GM19351 (cell line): Measurements from ENCODE around the gene C3orf20.

Experiments
- ATAC-seq: cut with Tn5 transposase; IDR thresholded peaks from one replicate; pipeline ENCODE4 v1.9.1; 2021; ENCODE audit warnings: mild to moderate bottlenecking, moderate library complexity; ENCODE audit not compliant: unreplicated experiment

The C3orf20 gene

DNA sequence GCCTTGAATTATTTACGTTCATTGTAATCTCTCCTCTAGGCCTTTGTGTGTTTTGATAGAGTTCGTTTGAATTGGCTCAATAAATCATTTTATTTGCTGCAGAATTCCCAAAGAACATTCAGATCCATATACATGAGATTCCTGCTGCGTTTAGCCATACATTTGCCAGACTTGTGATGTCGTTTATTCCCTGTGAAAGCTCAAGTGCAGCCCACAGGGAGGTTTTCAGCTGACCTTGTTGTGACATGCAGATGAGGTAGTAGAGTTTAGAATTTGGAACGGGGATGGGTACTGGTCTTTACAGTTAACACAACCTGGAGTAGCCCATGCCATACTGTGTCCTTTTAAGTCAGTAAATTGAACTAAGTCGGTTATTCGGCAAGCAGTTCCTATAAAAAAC, at the start of gene C3orf20:
C3orf20 (plus strand) TSS at position 301 of the 400 bp plus-strand sequence. CDS start 7,573 bp downstream, outside the sequence.
- no peak for ATAC-seq

DNA sequence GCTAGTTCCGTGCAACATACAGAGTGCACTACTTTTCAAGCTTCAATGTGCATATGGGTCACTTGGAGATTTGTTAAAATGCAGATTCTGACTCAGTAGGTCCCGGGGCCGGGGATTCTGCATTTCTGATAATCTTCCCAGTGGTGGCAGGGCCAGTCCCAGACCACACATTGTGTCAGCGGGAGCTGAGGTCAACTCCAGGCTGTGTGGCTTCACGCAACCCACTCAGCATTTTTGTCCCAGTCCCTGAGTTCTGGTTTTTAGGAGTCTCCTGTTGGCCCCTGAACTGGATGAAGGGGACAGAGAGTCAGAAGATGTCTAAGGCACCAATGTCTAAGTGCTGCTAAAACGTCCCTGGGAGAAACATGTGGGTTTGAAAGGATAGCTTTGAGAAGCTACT, 49.5 kb upstream of the C3orf20 start:
- ATAC-seq = no peak

DNA sequence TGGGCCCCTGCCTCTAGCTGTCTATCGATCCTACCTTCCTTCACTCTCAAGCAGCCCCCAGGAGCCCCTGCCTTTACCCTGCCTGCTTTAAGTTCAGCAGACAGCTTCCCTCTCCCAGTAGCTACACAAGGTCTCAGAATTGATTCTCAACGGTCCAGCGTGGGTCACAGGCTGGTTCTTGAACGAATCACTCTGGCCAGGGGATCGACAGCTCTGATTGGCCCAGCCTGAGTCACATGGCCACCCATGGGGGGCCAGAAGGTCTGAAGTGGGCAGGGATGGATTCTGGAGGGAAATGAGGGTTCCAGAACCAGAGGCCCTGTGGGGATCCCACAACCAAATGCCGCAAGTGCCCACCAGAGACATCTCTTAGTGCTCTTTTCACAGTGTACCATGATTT, 47.1 kb upstream of the C3orf20 start:
- no peak for ATAC-seq

DNA sequence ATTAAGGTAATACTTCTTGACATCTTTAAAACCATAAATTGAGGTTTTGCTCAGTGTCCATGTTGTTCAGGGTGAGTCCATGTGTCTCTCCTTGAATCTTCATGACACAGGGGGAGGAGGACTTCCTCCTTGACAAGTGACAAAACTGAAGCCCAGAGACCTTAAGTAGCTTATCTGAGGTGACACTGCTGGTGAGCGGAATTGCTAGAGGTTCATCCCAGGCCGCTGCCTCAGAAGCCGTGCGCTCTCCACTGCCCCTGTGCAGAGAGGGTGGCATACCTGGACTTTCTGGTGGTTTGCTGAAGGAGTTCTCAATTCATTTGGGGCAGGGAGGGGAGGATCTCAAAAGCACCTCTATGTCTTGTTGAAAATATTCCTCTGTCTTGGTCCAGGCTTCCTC, 46.5 kb upstream of the C3orf20 start:
- ATAC-seq = no peak

DNA sequence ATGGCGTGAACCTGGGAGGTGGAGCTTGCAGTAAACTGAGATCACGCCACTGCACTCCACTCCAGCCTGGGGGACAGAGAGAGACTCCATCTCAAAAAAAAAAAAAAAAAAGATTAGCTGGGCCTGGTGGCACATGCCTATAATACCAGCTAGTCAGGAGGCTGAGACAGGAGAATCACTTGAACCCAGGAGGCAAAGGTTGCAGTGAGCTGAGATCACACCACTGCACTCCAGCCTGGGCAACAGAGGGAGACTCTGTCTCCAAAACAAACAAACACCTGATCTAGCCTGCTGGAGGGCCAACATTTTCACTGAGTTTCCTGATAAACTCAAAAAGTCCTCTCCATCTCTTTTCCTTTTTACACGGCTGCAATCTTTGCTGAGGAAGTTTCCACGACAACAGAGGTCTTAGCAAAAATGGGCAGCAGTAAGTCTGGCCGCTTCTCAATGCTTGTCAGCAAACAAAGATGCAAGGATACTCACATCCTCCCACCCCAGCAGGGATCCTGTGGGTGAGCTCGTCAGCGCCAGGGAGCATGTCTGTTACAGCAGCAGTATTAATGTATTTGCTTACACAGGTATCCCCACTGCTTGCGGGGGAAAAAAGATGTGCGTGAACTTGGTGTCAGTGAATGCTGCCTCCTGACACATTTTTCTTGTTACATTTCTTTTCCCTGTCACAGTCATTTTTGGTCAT, 44.4 kb upstream of the C3orf20 start:
- no peak for ATAC-seq

DNA sequence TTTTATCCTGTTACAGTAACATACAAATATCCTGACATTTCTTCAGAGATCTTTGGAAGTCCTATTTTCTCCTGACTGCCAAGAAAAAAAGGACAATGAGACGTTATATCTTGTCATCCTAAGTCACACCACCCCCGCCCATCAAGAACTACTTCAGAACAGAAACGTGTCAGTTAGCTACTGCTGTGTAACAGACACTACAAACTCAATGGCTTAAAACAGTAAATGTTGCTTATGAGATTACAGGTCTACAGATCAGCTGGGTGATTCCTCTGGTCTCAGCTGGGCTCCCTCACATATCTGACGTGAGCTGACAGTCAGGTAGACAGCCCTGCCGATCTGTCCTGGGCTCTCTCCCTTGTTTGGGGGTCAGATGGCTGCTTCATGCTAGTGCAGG, 43.8 kb upstream of the C3orf20 start:
- ATAC-seq = no peak

DNA sequence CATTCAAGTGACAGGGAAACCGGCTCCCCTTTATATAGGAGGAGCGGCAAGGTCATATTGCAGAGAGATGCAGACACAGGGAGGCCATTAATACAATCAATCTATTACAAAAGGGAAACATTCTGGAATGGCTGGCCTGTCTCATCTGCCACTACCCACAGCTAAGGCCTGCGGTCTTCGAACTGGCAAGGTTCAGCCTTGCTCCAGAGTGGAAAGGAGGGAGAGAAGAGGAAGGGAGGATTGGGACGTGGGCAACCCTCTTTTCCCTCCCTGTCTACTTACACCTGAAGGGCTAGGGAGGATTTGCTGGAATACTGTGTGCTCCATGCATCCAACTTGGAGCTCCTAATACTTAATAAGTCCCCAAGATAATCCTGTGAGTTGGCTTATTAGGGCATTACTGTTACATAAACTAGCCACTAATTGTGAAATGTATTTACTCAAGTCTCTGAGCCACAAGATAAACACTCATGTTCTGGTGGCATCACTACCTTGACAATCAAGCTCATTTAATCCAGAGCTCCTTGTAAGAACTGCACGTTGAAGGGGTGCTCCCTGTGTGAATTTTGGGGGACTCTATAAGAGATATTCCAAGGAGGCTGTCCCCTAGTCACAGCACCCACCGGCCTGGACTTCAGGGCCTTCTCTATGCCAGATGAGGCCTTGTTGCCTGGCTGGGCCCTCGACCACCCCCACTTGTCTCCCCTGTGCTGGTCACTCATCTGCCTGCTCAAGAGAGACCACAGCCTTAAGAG, 43.1 kb upstream of the C3orf20 start:
- ATAC-seq = no peak

DNA sequence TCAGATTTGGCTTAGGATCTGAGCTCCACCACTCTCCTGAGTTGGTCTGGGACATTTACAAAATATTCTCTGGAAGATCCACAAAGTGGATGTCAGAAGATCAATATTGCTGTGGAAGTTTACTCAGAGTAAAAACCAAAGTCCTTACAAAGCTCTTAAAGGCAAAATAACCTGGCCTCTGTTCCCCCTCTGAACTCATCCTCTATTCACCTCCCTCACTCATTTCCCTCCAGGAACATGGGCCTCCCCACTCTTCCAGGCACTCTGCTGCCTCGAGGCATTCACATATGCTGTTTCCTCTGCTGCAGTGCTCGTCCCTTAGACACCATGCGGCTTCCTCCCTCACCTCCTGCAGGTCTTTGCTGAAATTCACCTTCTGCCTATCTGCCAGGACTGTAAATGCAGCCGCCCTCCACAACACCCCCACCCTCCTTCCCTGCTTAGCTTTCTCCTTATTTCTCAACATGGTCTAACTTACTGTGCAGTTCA, 42.5 kb upstream of the C3orf20 start:
- ATAC-seq = no peak

DNA sequence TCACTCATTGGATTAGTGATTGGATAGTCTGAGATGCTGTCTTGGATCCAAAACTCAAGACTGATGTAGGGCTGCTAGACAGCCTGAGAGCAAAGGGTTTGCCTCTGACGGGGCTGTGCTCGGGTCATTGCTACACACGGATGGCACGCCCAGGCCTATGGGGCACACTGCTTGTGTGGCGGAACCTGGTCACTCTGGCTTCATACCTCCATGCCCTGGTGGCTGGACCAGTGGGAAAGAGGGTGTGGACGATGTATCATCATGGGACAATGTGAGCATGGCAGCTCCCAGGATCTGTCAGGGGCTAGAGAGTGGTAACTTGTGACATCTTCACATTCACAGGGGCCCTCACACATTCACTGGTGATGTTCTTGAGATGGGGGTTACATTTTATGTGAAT, 41.5 kb upstream of the C3orf20 start:
- ATAC-seq = no peak

DNA sequence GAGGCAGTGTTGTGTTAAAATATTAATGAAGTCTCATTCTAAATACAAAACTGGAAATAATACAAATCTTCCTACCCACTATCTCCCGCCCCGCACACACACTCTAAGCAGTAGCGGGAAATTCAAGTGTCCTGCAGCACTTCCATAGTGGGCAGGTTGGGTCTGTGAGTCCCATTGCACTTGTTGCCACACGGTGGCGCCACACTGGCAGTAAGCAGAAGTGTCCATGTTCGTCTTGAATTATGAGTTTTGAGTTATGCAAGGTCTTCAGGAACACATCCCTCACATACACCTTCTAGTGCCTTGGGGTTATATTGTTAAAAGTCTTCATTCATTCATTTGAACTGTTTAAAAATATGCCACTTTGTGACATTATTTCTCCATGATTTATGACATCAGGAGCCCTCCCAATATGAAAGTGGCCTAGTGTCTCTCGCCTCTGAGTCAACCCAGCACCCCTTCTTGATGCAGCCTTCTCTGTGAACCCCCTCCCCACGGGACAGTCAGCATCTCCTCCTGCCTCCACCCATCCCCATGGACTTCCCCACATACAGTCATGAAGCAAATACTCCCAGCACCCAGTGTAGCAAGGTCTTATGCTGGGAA, 41.0 kb upstream of the C3orf20 start:
- ATAC-seq = no peak

DNA sequence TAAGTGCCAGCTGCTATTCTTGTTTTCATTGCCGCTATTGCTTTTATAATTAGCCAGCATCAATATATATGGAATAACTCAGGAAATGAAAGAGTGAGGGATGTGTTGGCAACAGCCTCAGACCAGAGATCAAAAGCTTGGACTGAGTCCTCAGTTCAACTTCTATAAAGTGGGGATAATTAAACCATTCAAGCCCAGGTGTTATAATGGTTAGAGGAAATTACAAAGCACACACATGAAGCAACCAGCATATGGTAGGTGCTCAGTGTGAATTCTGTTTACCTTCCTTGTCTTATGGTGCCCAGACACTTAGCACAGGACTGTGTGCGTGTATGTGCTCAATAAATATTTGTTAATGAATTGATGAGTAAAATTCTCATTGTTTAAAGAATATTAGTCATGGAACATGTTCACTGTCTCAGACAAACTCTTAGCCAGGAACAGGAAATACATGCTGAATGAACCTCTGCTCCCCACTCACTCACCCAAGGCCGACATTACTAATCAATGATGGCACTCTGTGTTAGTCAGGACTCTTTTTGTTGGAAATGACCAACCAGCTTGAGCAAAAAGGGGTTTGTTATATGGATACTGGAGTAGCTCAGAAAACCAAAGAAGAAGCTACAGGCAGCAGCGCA, 40.1 kb upstream of the C3orf20 start:
- no peak for ATAC-seq

DNA sequence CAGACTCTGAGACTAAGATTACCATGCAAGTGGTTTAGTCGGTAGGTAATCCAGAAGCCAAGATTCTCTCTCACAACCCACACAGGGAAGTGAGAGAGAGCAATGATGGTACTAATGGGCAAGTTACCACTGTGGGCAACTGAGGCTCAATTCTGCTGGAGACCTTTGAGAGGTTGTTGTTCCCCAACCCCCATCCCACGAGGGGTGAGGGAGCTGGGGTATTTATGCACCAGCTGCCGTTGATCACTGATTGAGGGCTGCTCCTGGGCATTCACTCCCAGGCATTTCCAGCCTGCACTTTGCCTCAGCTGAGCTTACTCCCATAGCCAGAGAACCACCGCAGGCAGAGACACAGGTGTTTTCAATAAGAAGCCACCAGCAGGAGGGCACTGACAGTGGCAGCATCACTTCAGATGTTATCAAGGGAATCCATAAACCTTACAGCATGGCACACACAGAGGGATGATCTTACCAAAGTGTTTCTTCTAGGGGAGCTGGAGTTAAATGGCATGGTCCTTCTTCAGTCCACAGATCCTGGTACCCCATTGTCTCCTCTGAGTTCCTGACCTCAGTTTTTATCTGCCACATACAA, 38.3 kb upstream of the C3orf20 start:
- ATAC-seq = no peak

DNA sequence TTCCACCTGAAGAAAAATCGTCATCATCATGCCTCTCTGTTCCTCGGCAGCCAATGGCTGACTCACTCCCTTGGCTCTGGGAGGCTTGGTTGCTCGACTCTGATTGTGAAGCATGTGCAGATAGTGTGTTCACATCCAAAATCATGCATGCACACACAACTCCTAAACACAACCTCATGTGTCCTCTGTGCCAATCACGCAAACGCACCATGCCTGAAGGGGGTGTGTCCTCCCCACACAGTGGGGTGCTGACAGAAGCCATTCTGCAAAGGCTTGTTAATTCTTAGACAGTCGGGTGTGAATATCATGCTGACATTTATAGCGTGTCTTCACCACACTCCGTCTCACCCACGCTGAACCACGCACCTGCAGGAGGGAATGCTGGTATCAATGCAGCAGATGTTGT, 34.8 kb upstream of the C3orf20 start:
- ATAC-seq = no peak

DNA sequence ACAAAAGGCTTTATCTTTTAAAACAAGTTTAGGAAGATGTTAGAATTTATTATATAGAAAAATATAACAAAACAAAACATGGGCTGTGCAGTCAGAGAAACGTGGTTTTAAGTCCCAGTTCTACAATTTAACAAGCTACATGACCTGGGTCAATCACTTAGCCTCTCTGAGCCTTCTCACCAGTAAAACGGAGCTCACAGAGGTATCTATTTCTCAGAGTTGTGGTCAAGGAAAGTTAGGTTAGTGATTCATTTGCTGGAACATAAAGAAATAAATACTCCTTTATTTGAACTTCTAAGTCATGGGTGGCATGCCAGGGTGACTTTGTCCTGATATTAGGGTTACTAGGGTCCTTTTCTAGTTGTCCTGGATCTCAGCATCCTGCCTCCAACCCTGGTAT, 34.2 kb upstream of the C3orf20 start:
- no peak for ATAC-seq

DNA sequence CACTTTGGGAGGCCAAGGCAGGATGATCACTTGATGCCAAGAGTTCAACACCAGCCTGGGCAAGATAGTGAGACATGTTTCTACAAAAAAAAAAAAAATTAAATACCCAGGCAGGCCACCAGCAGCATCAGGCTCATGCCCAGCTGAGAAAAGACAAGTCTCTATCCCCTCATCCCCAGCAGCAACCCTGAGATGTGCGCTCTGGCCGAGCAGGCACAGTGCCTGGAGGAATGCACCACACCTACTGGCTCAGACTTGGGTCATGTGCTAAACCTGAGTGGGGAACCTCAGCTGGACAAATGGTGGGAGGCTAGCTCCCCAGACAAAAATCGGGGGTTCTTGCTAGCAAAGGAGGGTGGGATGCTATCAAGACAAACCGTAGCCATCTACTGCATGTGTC, 33.6 kb upstream of the C3orf20 start:
- no peak for ATAC-seq

DNA sequence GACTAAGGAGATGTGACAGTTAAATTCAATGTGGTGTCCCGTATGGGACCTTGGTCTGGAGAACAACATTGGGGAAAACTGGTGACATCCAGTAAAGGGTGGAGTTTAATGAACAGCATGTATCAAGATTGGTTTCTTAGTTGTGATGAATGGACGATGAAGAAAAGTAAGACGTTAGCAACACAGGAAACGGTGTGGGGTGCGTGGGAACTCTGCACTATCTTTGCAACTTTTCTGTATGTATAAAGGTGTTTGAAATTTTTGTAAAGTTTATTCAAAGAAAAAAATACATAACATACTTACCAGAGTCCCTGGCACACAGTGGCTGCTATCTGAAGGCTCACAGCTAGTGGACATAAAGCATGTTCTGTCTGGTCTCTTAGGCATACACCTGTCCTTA, 29.5 kb upstream of the C3orf20 start:
- no peak for ATAC-seq

DNA sequence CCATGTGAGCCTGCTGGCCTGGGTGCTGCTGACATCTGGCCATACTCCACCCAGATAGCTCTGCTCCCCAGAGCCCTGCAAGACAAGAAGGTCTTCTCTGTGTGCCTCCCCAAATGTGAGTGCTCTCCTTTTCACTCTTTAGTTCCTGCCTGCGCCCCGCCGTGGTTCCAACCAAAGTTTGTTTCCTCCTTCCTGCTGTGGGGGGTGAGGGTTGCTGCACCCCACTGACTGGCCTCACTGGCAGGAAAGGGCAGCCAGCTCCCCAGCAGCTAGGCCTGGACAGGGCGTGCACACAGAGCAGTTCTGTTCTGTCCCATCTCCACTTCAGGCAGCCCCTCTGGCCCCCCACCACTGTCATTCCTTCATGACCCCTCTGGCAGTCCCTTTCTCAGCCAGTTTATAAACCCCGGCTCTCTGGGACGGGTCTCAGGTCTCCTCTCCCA, 28.8 kb upstream of the C3orf20 start:
- ATAC-seq = no peak

DNA sequence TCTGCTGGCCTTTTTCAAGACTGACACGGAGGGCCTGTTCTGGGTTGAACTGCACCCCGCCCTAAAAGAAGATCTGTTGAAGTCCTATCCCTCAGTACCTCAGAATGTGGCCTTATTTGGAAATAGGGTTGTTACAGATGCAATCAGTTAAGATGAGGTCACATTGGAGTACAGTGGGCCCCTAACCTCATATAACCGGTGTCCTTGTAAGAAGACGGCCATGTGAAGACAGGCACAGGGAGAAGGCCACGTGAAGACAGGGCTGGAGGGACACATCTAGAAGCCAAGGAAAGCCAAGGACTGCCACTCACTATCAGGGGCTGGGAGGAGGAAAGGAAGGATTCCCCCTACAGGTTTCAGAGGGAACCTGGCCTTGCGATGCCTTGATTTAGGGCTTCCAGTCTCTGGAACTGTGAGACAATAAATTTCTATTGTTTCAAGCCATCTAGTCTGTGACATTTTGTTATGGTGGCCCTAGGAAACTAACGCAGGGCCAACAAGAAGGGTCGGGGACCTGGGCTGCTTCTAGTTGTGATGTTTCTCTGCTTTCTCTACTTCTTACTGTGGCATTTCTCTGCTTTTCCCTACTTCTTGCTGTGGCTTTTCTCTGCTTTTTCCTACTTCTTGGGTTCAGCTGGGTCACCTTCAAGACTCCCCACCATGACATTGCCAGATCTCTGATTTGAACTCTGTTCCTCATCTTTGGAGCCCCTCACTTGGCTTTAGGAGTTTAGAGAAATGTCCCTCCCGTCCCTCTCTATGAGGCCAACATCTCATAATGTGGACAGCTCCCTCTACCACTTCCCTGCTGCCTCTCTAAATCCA, 28.1 kb upstream of the C3orf20 start:
- no peak for ATAC-seq

DNA sequence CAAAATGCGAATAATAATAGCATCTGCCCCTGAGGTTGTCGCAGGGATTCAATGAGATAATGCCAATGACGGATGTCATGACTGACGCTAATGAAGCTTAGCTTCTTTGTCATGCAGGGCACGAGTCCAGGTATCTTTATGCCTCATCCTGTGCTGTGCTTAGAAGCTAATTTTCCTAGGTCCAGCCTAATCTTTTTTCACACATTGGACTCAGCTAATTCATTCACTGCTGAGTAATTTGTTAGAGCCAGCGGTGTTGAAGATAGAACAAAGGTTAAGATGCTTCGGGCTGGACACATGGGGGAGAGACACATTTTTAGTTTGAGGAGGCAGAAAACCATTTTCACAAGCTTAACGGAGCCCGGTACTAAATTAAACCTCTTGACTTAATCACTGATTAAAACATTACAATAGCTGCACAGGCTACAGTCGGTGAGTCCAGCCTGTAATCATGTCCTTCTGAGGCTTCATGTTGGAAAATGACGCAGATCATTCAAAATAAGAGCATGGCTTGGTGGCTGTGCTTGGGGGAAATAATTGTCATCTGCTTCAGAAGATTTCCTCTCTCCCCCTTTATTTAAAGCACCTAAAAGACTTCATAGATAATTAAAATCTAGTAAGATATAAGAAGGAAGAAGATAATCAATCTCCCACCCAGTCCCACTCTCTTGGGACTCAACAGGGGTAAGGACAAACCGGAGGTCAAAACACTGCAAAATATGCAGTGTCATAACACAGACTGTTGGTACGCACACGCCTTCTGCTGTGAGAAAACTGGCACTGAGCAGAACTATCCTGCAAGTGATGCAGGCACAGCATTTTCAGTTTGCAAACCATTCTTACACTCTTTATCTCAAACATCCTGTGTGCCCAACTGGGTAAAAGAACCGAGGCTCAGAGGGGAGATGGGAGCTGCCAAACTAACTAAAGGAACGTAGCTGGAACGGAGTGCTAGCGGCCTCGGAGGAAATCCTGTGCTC, 26.7 kb upstream of the C3orf20 start:
- ATAC-seq = no peak
